Measurements from ENCODE around the gene PTX4. TPM values are rescaled to one million over a fixed set of nuclear protein-coding genes. Genes with fewer than 3 reads are reported as not detected.
A peak's percentile ranks its signal among the peaks of the same experiment; 100 is the strongest.

Gene PTX4
- total and polyA plus RNA-seq, 2 donors from 2014 or later, result not detected

- H3K9ac ChIP-seq (ENCODE audit: low read length in 3 of 3), result no peak overlapping the region
- no peak for FAIRE-seq
- no peak overlapping the region for H3K4me3 ChIP-seq (ENCODE audit: low read length in 3 of 3)
- DNase-seq, result peak in 1 of 5 donors; percentile 71
- no peaks in the 10 kb centered on the region for H3K9me3 ChIP-seq (ENCODE audit: control insufficient read depth in 2 of 3, insufficient read depth in 1 of 3, low read length in 3 of 3)
- TF ChIP-seq, protein P1, sequence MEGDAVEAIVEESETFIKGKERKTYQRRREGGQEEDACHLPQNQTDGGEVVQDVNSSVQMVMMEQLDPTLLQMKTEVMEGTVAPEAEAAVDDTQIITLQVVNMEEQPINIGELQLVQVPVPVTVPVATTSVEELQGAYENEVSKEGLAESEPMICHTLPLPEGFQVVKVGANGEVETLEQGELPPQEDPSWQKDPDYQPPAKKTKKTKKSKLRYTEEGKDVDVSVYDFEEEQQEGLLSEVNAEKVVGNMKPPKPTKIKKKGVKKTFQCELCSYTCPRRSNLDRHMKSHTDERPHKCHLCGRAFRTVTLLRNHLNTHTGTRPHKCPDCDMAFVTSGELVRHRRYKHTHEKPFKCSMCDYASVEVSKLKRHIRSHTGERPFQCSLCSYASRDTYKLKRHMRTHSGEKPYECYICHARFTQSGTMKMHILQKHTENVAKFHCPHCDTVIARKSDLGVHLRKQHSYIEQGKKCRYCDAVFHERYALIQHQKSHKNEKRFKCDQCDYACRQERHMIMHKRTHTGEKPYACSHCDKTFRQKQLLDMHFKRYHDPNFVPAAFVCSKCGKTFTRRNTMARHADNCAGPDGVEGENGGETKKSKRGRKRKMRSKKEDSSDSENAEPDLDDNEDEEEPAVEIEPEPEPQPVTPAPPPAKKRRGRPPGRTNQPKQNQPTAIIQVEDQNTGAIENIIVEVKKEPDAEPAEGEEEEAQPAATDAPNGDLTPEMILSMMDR (IDR thresholded peaks at IDR 0.05; ENCODE audit: borderline replicate concordance, extremely low read depth, insufficient read depth), result no peak
- no peaks in the 10 kb centered on the region for H3K27me3 ChIP-seq (ENCODE audit: control insufficient read depth, insufficient read depth, low read length)
- peaks cover 0 to 3% (median 0%) of the 10 kb centered on the region in 3 donors for H3K4me1 ChIP-seq (ENCODE audit: control insufficient read depth in 2 of 3, insufficient read depth in 2 of 3, low read depth in 1 of 3, low read length in 3 of 3)
- intact Hi-C loops (cut with DNase I), result no loop called here
- no peak overlapping the region for H3K27ac ChIP-seq (ENCODE audit: low read depth in 2 of 2, low read length in 2 of 2)
- H3K36me3 ChIP-seq (ENCODE audit: control insufficient read depth in 2 of 3, insufficient read depth in 3 of 3, low read length in 3 of 3), result no peaks in the 10 kb centered on the region
Observed at GRCh38 chr16:1487395-1488053, 1.2 kb downstream of the PTX4 start.

- TF ChIP-seq, protein P1 (IDR thresholded peaks at IDR 0.05; ENCODE audit: borderline replicate concordance, extremely low read depth, insufficient read depth), result no peak
- no peaks in the 10 kb centered on the region for H3K36me3 ChIP-seq (ENCODE audit: control insufficient read depth in 2 of 3, insufficient read depth in 3 of 3, low read length in 3 of 3)
- H3K4me3 ChIP-seq (ENCODE audit: low read length in 3 of 3), result no peak overlapping the region
- DNase-seq (peak in 1 of 5 donors; percentile 55), FAIRE-seq (no peak)
- H3K4me1 ChIP-seq (ENCODE audit: control insufficient read depth in 2 of 3, insufficient read depth in 2 of 3, low read depth in 1 of 3, low read length in 3 of 3), result no peaks in the 10 kb centered on the region
- no peak overlapping the region for H3K27ac ChIP-seq (ENCODE audit: low read depth in 2 of 2, low read length in 2 of 2)
- no peaks in the 10 kb centered on the region for H3K9me3 ChIP-seq (ENCODE audit: control insufficient read depth in 2 of 3, insufficient read depth in 1 of 3, low read length in 3 of 3)
- no peaks in the 10 kb centered on the region for H3K27me3 ChIP-seq (ENCODE audit: control insufficient read depth, insufficient read depth, low read length)
- intact Hi-C loops (cut with DNase I), result no loop called here
- H3K9ac ChIP-seq (ENCODE audit: low read length in 3 of 3), result no peak overlapping the region
Observed at GRCh38 chr16:1486551-1487390, 2.0 kb downstream of the PTX4 start.

- Histone ChIP-seq H3K27ac (ENCODE audit: low read depth in 2 of 2, low read length in 2 of 2) (no peak overlapping the region), H3K9me3 (ENCODE audit: control insufficient read depth in 2 of 3, insufficient read depth in 1 of 3, low read length in 3 of 3) (no peaks in the 10 kb centered on the region), H3K36me3 (ENCODE audit: control insufficient read depth in 2 of 3, insufficient read depth in 3 of 3, low read length in 3 of 3) (no peaks in the 10 kb centered on the region), H3K4me1 (ENCODE audit: control insufficient read depth in 2 of 3, insufficient read depth in 2 of 3, low read depth in 1 of 3, low read length in 3 of 3) (no peaks in the 10 kb centered on the region), H3K9ac (ENCODE audit: low read length in 3 of 3) (no peak overlapping the region), H3K27me3 (ENCODE audit: control insufficient read depth, insufficient read depth, low read length) (no peaks in the 10 kb centered on the region), H3K4me3 (ENCODE audit: low read length in 3 of 3) (no peak overlapping the region)
- DNase-seq (peak in 1 of 5 donors; percentile 69), FAIRE-seq (no peak)
- intact Hi-C loops (cut with DNase I), result no loop called here
- TF ChIP-seq, protein P1 (IDR thresholded peaks at IDR 0.05; ENCODE audit: borderline replicate concordance, extremely low read depth, insufficient read depth), result no peak
Observed at GRCh38 chr16:1485847-1486496, 2.8 kb downstream of the PTX4 start.

All from kidney (tissue), 14 donors.